Lung (tissue), 12 donors: ENCODE data around the gene AASDHPPT. TPM values are rescaled to one million over a fixed set of nuclear protein-coding genes. Genes with fewer than 3 reads are reported as not detected.
"Not testable (repeated sequence)": the region's sequence is repeated elsewhere in the genome, so short reads cannot be mapped to it uniquely, and the experiment has no call there.

Source experiments
- ATAC-seq: fragments of 200-7000 bp; cut with Tn5 transposase; one replicate; pipeline ENCODE4 v1.9.1; 2020; ENCODE audit warnings: moderate number of reproducible peaks; ENCODE audit not compliant: insufficient read depth, low FRiP score
- DNase-seq, 3 donors: peaks; one replicate each; pipeline ENCODE4 v3.0.0-alpha.2; 2013 to 2017
- H3K27ac ChIP-seq, 2 donors: one replicate each; pipeline ENCODE4 v1.5.1; 2013; ENCODE audit warnings: mild to moderate bottlenecking in 2 of 2, moderate library complexity in 2 of 2, control low read depth in 1 of 2, inconsistent platforms in 1 of 2, low read depth in 1 of 2, low read length in 1 of 2
- H3K27me3 ChIP-seq, 3 donors: one replicate each; pipeline ENCODE4 v1.5.1; 2013; ENCODE audit warnings: low read length in 2 of 3; ENCODE audit not compliant: control insufficient read depth in 3 of 3, insufficient read depth in 3 of 3
- H3K36me3 ChIP-seq, 4 donors: one replicate each; pipeline ENCODE4 v1.5.1; 2013; ENCODE audit warnings: low read length in 4 of 4, mild to moderate bottlenecking in 1 of 4, moderate library complexity in 1 of 4; ENCODE audit not compliant: control insufficient read depth in 4 of 4, insufficient read depth in 4 of 4
- H3K4me1 ChIP-seq, 5 donors: one replicate each; pipeline ENCODE4 v1.5.1; 2013; ENCODE audit warnings: low read length in 5 of 5, mild to moderate bottlenecking in 2 of 5, moderate library complexity in 1 of 5; ENCODE audit not compliant: control insufficient read depth in 5 of 5, insufficient read depth in 5 of 5
- H3K4me3 ChIP-seq: one replicate; pipeline ENCODE4 v1.5.1; 2013; ENCODE audit warnings: mild to moderate bottlenecking, control low read depth, moderate library complexity
- H3K9ac ChIP-seq, 2 donors: one replicate each; pipeline ENCODE4 v1.5.1; 2013; ENCODE audit warnings: low read length in 2 of 2, control low read depth in 1 of 2; ENCODE audit not compliant: insufficient read depth in 1 of 2
- H3K9me3 ChIP-seq, 4 donors: one replicate each; pipeline ENCODE4 v1.5.1; 2013; ENCODE audit warnings: low read length in 3 of 4, mild to moderate bottlenecking in 1 of 4, moderate library complexity in 1 of 4; ENCODE audit not compliant: control insufficient read depth in 4 of 4, insufficient read depth in 3 of 4
- CTCF ChIP-seq: IDR thresholded peaks from 2 replicates; pipeline ENCODE4 v1.5.1; 2012; ENCODE audit warnings: mild to moderate bottlenecking; ENCODE audit errors: control extremely low read depth, extremely low read depth
- WGBS, 2 donors: extraction: QIAGEN DNeasy Blood & Tissue Kit; methylation state at CpG; one replicate each; pipeline ENCODE4 v1.1.7; 2013; 5-methylcytosine and 5-hydroxymethylcytosine counted together
- polyA plus RNA-seq, 2 donors: library from polyadenylated mRNA; stranded (reverse); fragments of 200-250 nt; gene quantifications; one replicate each; pipeline ENCODE4 v1.2.1, GENCODE V29; 2013
- total RNA-seq, 2 donors: library from RNA; depleted of rRNA in 1 of 2; stranded (reverse); fragments of >200 nt in 1 of 2; gene quantifications; one replicate each; pipeline ENCODE4 v1.2.1, GENCODE V29; 2014 to 2021
- donor health status: control.
- donor health status: control.
- donor health status: Bipolar disorder and iron deficiency.
- donor health status: healthy.
- donor health status: DM: yes; HTN: yes; CAD: no.

The AASDHPPT gene
- total and polyA plus RNA-seq, 4 donors = 13.0 to 57.2 (median 19.9) TPM

- DNase-seq (no peak), ATAC-seq (no peak)
- H3K9me3 ChIP-seq = no peaks in the 10 kb centered on the region
- H3K27ac ChIP-seq = no peak overlapping the region
- no peaks in the 10 kb centered on the region for H3K36me3 ChIP-seq
- no peak overlapping the region for H3K9ac ChIP-seq
- WGBS, 2 donors = 83 to 91% methylated on average over 5 of the region's 5 CpGs
- H3K27me3 ChIP-seq = no peaks in the 10 kb centered on the region
- no peak for TF ChIP-seq CTCF
- no peaks in the 10 kb centered on the region for H3K4me1 ChIP-seq
- H3K4me3 ChIP-seq = no peak overlapping the region
These were observed 27.6 kb upstream of the AASDHPPT start for GRCh38 chr11:106049727-106050476.

DNA sequence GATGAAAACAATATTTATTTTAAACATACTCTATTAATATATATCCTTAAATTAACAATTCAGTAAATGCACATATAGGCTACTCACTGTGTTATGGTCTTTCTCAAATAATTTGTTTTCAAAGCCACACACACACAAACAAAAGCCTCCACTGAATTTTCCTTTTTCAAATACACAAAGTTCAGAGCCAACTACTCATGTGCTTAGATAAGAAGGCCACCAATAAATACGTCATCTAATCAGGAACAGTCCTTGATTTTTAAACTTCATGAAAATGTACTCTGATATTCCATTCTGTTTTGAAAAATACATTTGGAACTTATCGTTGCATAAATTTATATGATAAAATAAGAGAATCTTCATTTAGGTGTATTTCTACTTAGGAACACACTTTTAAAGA is 26.4 kb upstream of the AASDHPPT start:
- TF ChIP-seq CTCF = no peak
- H3K27ac ChIP-seq = no peak overlapping the region
- H3K4me1 ChIP-seq = no peaks in the 10 kb centered on the region
- H3K9me3 ChIP-seq = no peaks in the 10 kb centered on the region
- H3K36me3 ChIP-seq = peaks cover 0 to 3% (median 0%) of the 10 kb centered on the region in 4 donors
- ATAC-seq (no peak), DNase-seq (no peak)
- 84 to 87% methylated on average over 2 of the region's 2 CpGs for WGBS, 2 donors
- no peak overlapping the region for H3K9ac ChIP-seq
- H3K27me3 ChIP-seq = no peaks in the 10 kb centered on the region
- no peak overlapping the region for H3K4me3 ChIP-seq

- WGBS, 2 donors = 98 to 99% methylated on average over 14 of the region's 14 CpGs
- not testable (repeated sequence) for DNase-seq, H3K4me3 ChIP-seq, ATAC-seq, H3K9me3 ChIP-seq, H3K27me3 ChIP-seq, H3K9ac ChIP-seq, H3K36me3 ChIP-seq, H3K27ac ChIP-seq, H3K4me1 ChIP-seq
These were observed 19.1 kb upstream of the AASDHPPT start for GRCh38 chr11:106058377-106058776.

DNA sequence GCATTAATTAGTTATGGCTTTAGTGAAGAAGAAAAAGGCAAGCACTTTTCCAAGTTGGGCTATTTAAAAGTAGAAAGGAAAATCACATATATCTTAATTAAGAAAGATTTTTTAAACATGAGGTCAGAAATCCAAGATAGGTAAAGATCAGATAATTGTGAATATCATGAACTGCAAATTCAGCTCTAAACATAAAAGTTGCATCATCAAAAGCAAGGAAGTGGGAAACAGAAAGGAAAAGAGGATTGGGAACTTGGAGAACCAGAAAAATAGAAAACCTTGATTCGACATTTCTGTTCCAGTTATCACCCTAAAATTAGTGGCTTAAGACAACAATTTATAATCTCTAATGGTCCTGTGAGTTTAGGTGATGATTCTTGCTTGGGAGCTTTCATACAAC is 17.8 kb upstream of the AASDHPPT start:
- H3K36me3 ChIP-seq = peaks cover 0 to 3% (median 0%) of the 10 kb centered on the region in 4 donors
- H3K27me3 ChIP-seq = no peaks in the 10 kb centered on the region
- H3K27ac ChIP-seq = no peak overlapping the region
- no peak overlapping the region for H3K9ac ChIP-seq
- ATAC-seq = no peak
- TF ChIP-seq CTCF = no peak
- WGBS, 2 donors = 97 to 98% methylated on average over 1 of the region's 1 CpG
- DNase-seq = no peak
- H3K9me3 ChIP-seq = no peaks in the 10 kb centered on the region
- H3K4me1 ChIP-seq = no peaks in the 10 kb centered on the region
- no peak overlapping the region for H3K4me3 ChIP-seq
